GM12875 (cell line): ENCODE measurements around the gene PLEKHB2.

Source experiments
- H3K4me3 ChIP-seq: one replicate; pipeline ENCODE4 v1.5.1; 2011; ENCODE audit warnings: low read depth, low read length, control low read depth
- CTCF ChIP-seq: IDR thresholded peaks from 2 replicates; pipeline ENCODE4 v1.5.1; 2011; ENCODE audit warnings: low read depth, mild to moderate bottlenecking, control low read depth, inconsistent platforms, low read length, moderate library complexity, borderline replicate concordance; ENCODE audit not compliant: insufficient read depth

PLEKHB2 gene

GRCh38 chr2:131127981-131128380 lies 22.8 kb downstream of the PLEKHB2 start:
- no peak for TF ChIP-seq CTCF
- H3K4me3 ChIP-seq = no peak overlapping the region

- no peak for TF ChIP-seq CTCF
- no peak overlapping the region for H3K4me3 ChIP-seq
Measured at GRCh38 chr2:131130298-131130596, 25.1 kb downstream of the PLEKHB2 start.

- no peak overlapping the region for H3K4me3 ChIP-seq
- TF ChIP-seq CTCF = no peak
Measured at GRCh38 chr2:131132729-131133128, 27.6 kb downstream of the PLEKHB2 start.

- no peak overlapping the region for H3K4me3 ChIP-seq
- no peak for TF ChIP-seq CTCF
Measured at GRCh38 chr2:131140581-131140980, 35.4 kb downstream of the PLEKHB2 start.

GRCh38 chr2:131142849-131143248 lies 37.7 kb downstream of the PLEKHB2 start:
- TF ChIP-seq CTCF = no peak
- H3K4me3 ChIP-seq = no peak overlapping the region

- no peak for TF ChIP-seq CTCF
- no peak overlapping the region for H3K4me3 ChIP-seq
Measured at GRCh38 chr2:131143803-131144202, 38.7 kb downstream of the PLEKHB2 start.

- no peak for TF ChIP-seq CTCF
- H3K4me3 ChIP-seq = no peak overlapping the region
Measured at GRCh38 chr2:131145040-131145439, 39.9 kb downstream of the PLEKHB2 start.
